WERI-Rb-1 (cell line): ENCODE measurements around the gene KLHL8.
A peak's percentile ranks its signal among the peaks of the same experiment; 100 is the strongest.

Experiments
- DNase-seq: peaks from one replicate; pipeline ENCODE4 v3.0.0-alpha.2; 2020
- H3K27ac ChIP-seq: fragments of 250-450 bp; sonication (Bioruptor Pico); 2 replicates; pipeline ENCODE4 v1.5.1; 2020; ENCODE audit warnings: mild to moderate bottlenecking, moderate library complexity
- H3K27me3 ChIP-seq: fragments of 250-450 bp; sonication (Bioruptor Pico); 2 replicates; pipeline ENCODE4 v1.5.1; 2021; ENCODE audit warnings: mild to moderate bottlenecking, low read depth, moderate library complexity; ENCODE audit not compliant: insufficient read depth, severe bottlenecking
- H3K36me3 ChIP-seq: fragments of 250-450 bp; sonication (Bioruptor Pico); 2 replicates; pipeline ENCODE4 v1.5.1; 2020; ENCODE audit warnings: mild to moderate bottlenecking, moderate library complexity
- H3K4me3 ChIP-seq: 2 replicates; pipeline ENCODE4 v1.5.1; 2011; ENCODE audit warnings: low read depth, mild to moderate bottlenecking, control low read depth, low read length
- H3K9me3 ChIP-seq: fragments of 250-450 bp; sonication (Bioruptor Pico); 2 replicates; pipeline ENCODE4 v1.5.1; 2021; ENCODE audit warnings: mild to moderate bottlenecking, moderate library complexity; ENCODE audit not compliant: severe bottlenecking
- CTCF ChIP-seq: IDR thresholded peaks from 2 replicates; pipeline ENCODE4 v1.5.1; 2011; ENCODE audit warnings: low read depth, mild to moderate bottlenecking, control low read depth, inconsistent platforms, low read length

KLHL8 gene

GRCh38 chr4:87117051-87117731, 103.2 kb downstream of the KLHL8 start:
- Histone ChIP-seq H3K27ac (no peak overlapping the region), H3K36me3 (peaks cover 73% of the 10 kb centered on the region), H3K9me3 (no peaks in the 10 kb centered on the region), H3K27me3 (no peaks in the 10 kb centered on the region), H3K4me3 (no peak overlapping the region)
- DNase-seq: no peak
- no peak for TF ChIP-seq CTCF

- Histone ChIP-seq H3K27ac (no peak overlapping the region), H3K9me3 (no peaks in the 10 kb centered on the region), H3K36me3 (peaks cover 81% of the 10 kb centered on the region), H3K27me3 (no peaks in the 10 kb centered on the region), H3K4me3 (no peak overlapping the region)
- no peak for TF ChIP-seq CTCF
- no peak for DNase-seq
Measured at GRCh38 chr4:87116231-87116630, 104.2 kb downstream of the KLHL8 start.

GRCh38 chr4:87114245-87115062, 106.0 kb downstream of the KLHL8 start:
- Histone ChIP-seq H3K4me3 (no peak overlapping the region), H3K36me3 (peaks cover 75% of the 10 kb centered on the region), H3K27ac (no peak overlapping the region)

GRCh38 chr4:87112063-87112462, 108.4 kb downstream of the KLHL8 start:
- Histone ChIP-seq H3K4me3 (no peak overlapping the region), H3K27ac (no peak overlapping the region), H3K27me3 (no peaks in the 10 kb centered on the region), H3K36me3 (peaks cover 69% of the 10 kb centered on the region), H3K9me3 (no peaks in the 10 kb centered on the region)
- TF ChIP-seq CTCF: no peak
- DNase-seq: no peak

More at GRCh38 chr4:87114245-87115062, 106.0 kb downstream of the KLHL8 start:
- no peak for DNase-seq
- H3K27me3 ChIP-seq: no peaks in the 10 kb centered on the region
- TF ChIP-seq CTCF: peak; percentile 51
- no peaks in the 10 kb centered on the region for H3K9me3 ChIP-seq
